KMS-11 (cell line): ENCODE results near the gene FOLR3.
A peak's percentile ranks its signal among the peaks of the same experiment; 100 is the strongest.

Experiments
- H2AFZ ChIP-seq: fragments of 200-600 bp; sonication (generic); 2 replicates; pipeline ENCODE4 v1.6.1; 2016; ENCODE audit warnings: antibody characterized with exemption, mixed run types, low read depth
- H3K27ac ChIP-seq: fragments of 200-600 bp; sonication (generic); 2 replicates; pipeline ENCODE4 v1.6.1; 2016; ENCODE audit warnings: mild to moderate bottlenecking, mixed run types
- H3K27me3 ChIP-seq: fragments of 200-600 bp; sonication (generic); 2 replicates; pipeline ENCODE4 v1.6.1; 2017; ENCODE audit warnings: mild to moderate bottlenecking, low read depth, mixed run types, moderate library complexity; ENCODE audit not compliant: insufficient read depth
- H3K36me3 ChIP-seq: fragments of 200-600 bp; sonication (generic); 2 replicates; pipeline ENCODE4 v1.6.1; 2017; ENCODE audit warnings: mild to moderate bottlenecking, mixed run types; ENCODE audit not compliant: insufficient read depth
- H3K4me1 ChIP-seq: fragments of 200-600 bp; sonication (generic); 2 replicates; pipeline ENCODE4 v1.6.1; 2016; ENCODE audit warnings: mild to moderate bottlenecking, low read depth, mixed run types; ENCODE audit not compliant: poor library complexity, severe bottlenecking
- H3K4me2 ChIP-seq: fragments of 200-600 bp; sonication (generic); 2 replicates; pipeline ENCODE4 v1.7.0; 2016; ENCODE audit warnings: mild to moderate bottlenecking, mixed run types
- H3K4me3 ChIP-seq: fragments of 200-600 bp; sonication (generic); IDR thresholded peaks from 2 replicates; pipeline ENCODE4 v1.6.1; 2017; ENCODE audit warnings: low read depth, low read length, mixed read lengths; ENCODE audit not compliant: insufficient read depth
- H3K79me2 ChIP-seq: fragments of 200-600 bp; sonication (generic); 2 replicates; pipeline ENCODE4 v1.6.1; 2016; ENCODE audit warnings: low read depth, mixed run types; ENCODE audit not compliant: insufficient read depth
- H3K9ac ChIP-seq: fragments of 200-600 bp; sonication (generic); 2 replicates; pipeline ENCODE4 v1.6.1; 2016; ENCODE audit warnings: mild to moderate bottlenecking, mixed run types
- H4K20me1 ChIP-seq: fragments of 200-600 bp; sonication (generic); 2 replicates; pipeline ENCODE4 v1.6.1; 2016; ENCODE audit warnings: mild to moderate bottlenecking, mixed run types; ENCODE audit not compliant: insufficient read depth
- CTCF ChIP-seq: fragments of 200-600 bp; sonication (generic); conservative IDR thresholded peaks from 2 replicates; pipeline ENCODE4 v1.6.1; 2017; ENCODE audit warnings: low read depth, mild to moderate bottlenecking, antibody characterized with exemption, low read length, moderate library complexity, mixed read lengths

Gene FOLR3

GRCh38 chr11:72112978-72113808, 22.3 kb upstream of the FOLR3 start:
- peak overlapping the region; percentile 83 for H3K4me2 ChIP-seq
- H3K27ac ChIP-seq, result peak overlapping the region; percentile 83
- peak overlapping the region; percentile 84; the same call in 1 of the 2 replicates for H3K9ac ChIP-seq
- no peaks in the 10 kb centered on the region for H3K79me2 ChIP-seq
- no peaks in the 10 kb centered on the region for H3K27me3 ChIP-seq
- no peak for TF ChIP-seq CTCF
- H4K20me1 ChIP-seq, result no peaks in the 10 kb centered on the region
- no peak overlapping the region for H3K4me3 ChIP-seq
- peak overlapping the region; percentile 61 for H2AFZ ChIP-seq
- peaks cover 18% of the 10 kb centered on the region for H3K4me1 ChIP-seq
- H3K36me3 ChIP-seq, result no peaks in the 10 kb centered on the region

- no peaks in the 10 kb centered on the region for H3K27me3 ChIP-seq
- no peak overlapping the region for H3K9ac ChIP-seq
- no peaks in the 10 kb centered on the region for H4K20me1 ChIP-seq
- H3K4me3 ChIP-seq, result no peak overlapping the region
- H3K79me2 ChIP-seq, result no peaks in the 10 kb centered on the region
- H3K4me2 ChIP-seq, result no peak overlapping the region
- peaks cover 18% of the 10 kb centered on the region for H3K4me1 ChIP-seq
- no peak for TF ChIP-seq CTCF
- H2AFZ ChIP-seq, result no peak overlapping the region
- no peaks in the 10 kb centered on the region for H3K36me3 ChIP-seq
- H3K27ac ChIP-seq, result no peak overlapping the region
These were observed 21.0 kb upstream of the FOLR3 start for GRCh38 chr11:72114570-72114969.

- Histone ChIP-seq H3K4me1 (peaks cover 15% of the 10 kb centered on the region), H3K4me2 (no peak overlapping the region), H2AFZ (no peak overlapping the region), H3K4me3 (no peak overlapping the region), H3K36me3 (no peaks in the 10 kb centered on the region), H3K79me2 (no peaks in the 10 kb centered on the region), H3K9ac (no peak overlapping the region), H4K20me1 (no peaks in the 10 kb centered on the region), H3K27me3 (no peaks in the 10 kb centered on the region), H3K27ac (no peak overlapping the region)
- no peak for TF ChIP-seq CTCF
These were observed 19.3 kb upstream of the FOLR3 start for GRCh38 chr11:72116019-72116755.

- H3K4me3 ChIP-seq, result no peak overlapping the region
- no peak overlapping the region for H2AFZ ChIP-seq
- H3K4me2 ChIP-seq, result no peak overlapping the region
- no peaks in the 10 kb centered on the region for H3K36me3 ChIP-seq
- H3K9ac ChIP-seq, result no peak overlapping the region
- no peaks in the 10 kb centered on the region for H3K4me1 ChIP-seq
- no peaks in the 10 kb centered on the region for H4K20me1 ChIP-seq
- H3K79me2 ChIP-seq, result no peaks in the 10 kb centered on the region
- H3K27me3 ChIP-seq, result no peaks in the 10 kb centered on the region
- no peak overlapping the region for H3K27ac ChIP-seq
- TF ChIP-seq CTCF, result no peak
These were observed 16.3 kb upstream of the FOLR3 start for GRCh38 chr11:72119198-72119597.
